ENCODE data around the gene DNAH2.

Gene DNAH2

GRCh38 chr17:7852262-7852670 lies 134.7 kb downstream of the DNAH2 start:
- peak overlapping the region; percentile 79 for H3K27ac Mint-ChIP-seq (ENCODE audit: low read depth)
- no peaks in the 10 kb centered on the region for H3K9me3 Mint-ChIP-seq
- ATAC-seq (replicated peaks; ENCODE audit: extremely low read depth, poor library complexity, severe bottlenecking), result no peak
- H3K36me3 Mint-ChIP-seq (ENCODE audit: insufficient read depth), result peaks cover 42% of the 10 kb centered on the region
- peak overlapping the region; percentile 71 for H3K4me3 Mint-ChIP-seq
- peaks cover 7% of the 10 kb centered on the region for H3K4me1 Mint-ChIP-seq
- H3K27me3 Mint-ChIP-seq, result no peaks in the 10 kb centered on the region
- DNase-seq (ENCODE audit: low spot score in 2 of 2), result peak in 1 of 2 donors; percentile 18

GRCh38 chr17:7852919-7853690 lies 135.6 kb downstream of the DNAH2 start:
- no peak for DNase-seq (ENCODE audit: low spot score in 2 of 2)
- Mint-ChIP-seq H3K4me3 (peak overlapping the region; percentile 38), H3K9me3 (no peaks in the 10 kb centered on the region), H3K4me1 (peaks cover 7% of the 10 kb centered on the region), H3K27ac (ENCODE audit: low read depth) (peak overlapping the region; percentile 22), H3K27me3 (no peaks in the 10 kb centered on the region), H3K36me3 (ENCODE audit: insufficient read depth) (peaks cover 40% of the 10 kb centered on the region)
- ATAC-seq (replicated peaks; ENCODE audit: extremely low read depth, poor library complexity, severe bottlenecking), result no peak

- ATAC-seq (replicated peaks; ENCODE audit: extremely low read depth, poor library complexity, severe bottlenecking) (no peak), DNase-seq (ENCODE audit: low spot score in 2 of 2) (no peak)
- Mint-ChIP-seq H3K9me3 (no peaks in the 10 kb centered on the region), H3K36me3 (ENCODE audit: insufficient read depth) (peaks cover 36% of the 10 kb centered on the region), H3K4me1 (peaks cover 7% of the 10 kb centered on the region), H3K27me3 (no peaks in the 10 kb centered on the region), H3K4me3 (peak overlapping the region; percentile 20), H3K27ac (ENCODE audit: low read depth) (peak overlapping the region; percentile 46)
These were observed 136.1 kb downstream of the DNAH2 start for GRCh38 chr17:7853691-7854038.

GRCh38 chr17:7854078-7854777 lies 136.7 kb downstream of the DNAH2 start:
- H3K9me3 Mint-ChIP-seq, result no peaks in the 10 kb centered on the region
- H3K27ac Mint-ChIP-seq (ENCODE audit: low read depth), result peak overlapping the region; percentile 46
- H3K36me3 Mint-ChIP-seq (ENCODE audit: insufficient read depth), result peaks cover 34% of the 10 kb centered on the region
- peaks cover 11% of the 10 kb centered on the region for H3K4me1 Mint-ChIP-seq
- H3K4me3 Mint-ChIP-seq, result peak overlapping the region; percentile 20
- DNase-seq (ENCODE audit: low spot score in 2 of 2) (no peak), ATAC-seq (replicated peaks; ENCODE audit: extremely low read depth, poor library complexity, severe bottlenecking) (no peak)
- H3K27me3 Mint-ChIP-seq, result no peaks in the 10 kb centered on the region

- no peaks in the 10 kb centered on the region for H3K9me3 Mint-ChIP-seq
- no peak for ATAC-seq (replicated peaks; ENCODE audit: extremely low read depth, poor library complexity, severe bottlenecking)
- H3K27ac Mint-ChIP-seq (ENCODE audit: low read depth), result peak within 1 kb of the TSS; percentile 46
- H3K4me3 Mint-ChIP-seq, result peak within 1 kb of the TSS; percentile 20
- no peaks in the 10 kb centered on the region for H3K27me3 Mint-ChIP-seq
- peaks cover 28% of the 10 kb centered on the region for H3K36me3 Mint-ChIP-seq (ENCODE audit: insufficient read depth)
- no peak for DNase-seq (ENCODE audit: low spot score in 2 of 2)
- H3K4me1 Mint-ChIP-seq, result peaks cover 12% of the 10 kb centered on the region
These were observed 137.5 kb downstream of the DNAH2 start, which contains the start of gene TMEM88 for GRCh38 chr17:7854851-7855659. TSS of gene TMEM88 (plus strand) at chr17:7855066. CDS start at chr17:7855075, 9 bp downstream.

GRCh38 chr17:7855660-7856010 lies 138.1 kb downstream of the DNAH2 start:
- Mint-ChIP-seq H3K36me3 (ENCODE audit: insufficient read depth) (peaks cover 26% of the 10 kb centered on the region), H3K27me3 (no peaks in the 10 kb centered on the region), H3K9me3 (no peaks in the 10 kb centered on the region), H3K27ac (ENCODE audit: low read depth) (no peak overlapping the region), H3K4me3 (no peak overlapping the region), H3K4me1 (peaks cover 12% of the 10 kb centered on the region)
- DNase-seq (ENCODE audit: low spot score in 2 of 2), result no peak
- no peak for ATAC-seq (replicated peaks; ENCODE audit: extremely low read depth, poor library complexity, severe bottlenecking)

GRCh38 chr17:7856011-7856810 lies 138.7 kb downstream of the DNAH2 start:
- Mint-ChIP-seq H3K27me3 (no peaks in the 10 kb centered on the region), H3K9me3 (no peaks in the 10 kb centered on the region), H3K4me1 (peaks cover 7% of the 10 kb centered on the region), H3K36me3 (ENCODE audit: insufficient read depth) (peaks cover 21% of the 10 kb centered on the region), H3K27ac (ENCODE audit: low read depth) (no peak overlapping the region), H3K4me3 (no peak overlapping the region)
- DNase-seq (ENCODE audit: low spot score in 2 of 2), result peak in 1 of 2 donors; percentile 25
- ATAC-seq (replicated peaks; ENCODE audit: extremely low read depth, poor library complexity, severe bottlenecking), result no peak

GRCh38 chr17:7856811-7857712 lies 139.5 kb downstream of the DNAH2 start, which contains the start of gene NAA38:
TSS of gene NAA38 (minus strand) at chr17:7857559. CDS start at chr17:7857463, 96 bp downstream.
- ATAC-seq (replicated peaks; ENCODE audit: extremely low read depth, poor library complexity, severe bottlenecking) (peak; percentile 90), DNase-seq (ENCODE audit: low spot score in 2 of 2) (peak; percentile 86 to 95)
- Mint-ChIP-seq H3K36me3 (ENCODE audit: insufficient read depth) (peaks cover 14% of the 10 kb centered on the region), H3K27me3 (no peaks in the 10 kb centered on the region), H3K27ac (ENCODE audit: low read depth) (no peak within 1 kb of the TSS), H3K4me3 (no peak within 1 kb of the TSS), H3K9me3 (no peaks in the 10 kb centered on the region), H3K4me1 (peaks cover 9% of the 10 kb centered on the region)

GRCh38 chr17:7857713-7858521 lies 140.4 kb downstream of the DNAH2 start, which contains the start of gene CYB5D1:
TSS of gene CYB5D1 (plus strand) at chr17:7858003. CDS start at chr17:7858135, 132 bp downstream.
- no peaks in the 10 kb centered on the region for H3K27me3 Mint-ChIP-seq
- H3K36me3 Mint-ChIP-seq (ENCODE audit: insufficient read depth), result peaks cover 8% of the 10 kb centered on the region
- DNase-seq (ENCODE audit: low spot score in 2 of 2) (peak; percentile 83 to 89), ATAC-seq (replicated peaks; ENCODE audit: extremely low read depth, poor library complexity, severe bottlenecking) (peak; percentile 61)
- H3K4me3 Mint-ChIP-seq, result no peak within 1 kb of the TSS
- peaks cover 9% of the 10 kb centered on the region for H3K4me1 Mint-ChIP-seq
- H3K9me3 Mint-ChIP-seq, result no peaks in the 10 kb centered on the region
- no peak within 1 kb of the TSS for H3K27ac Mint-ChIP-seq (ENCODE audit: low read depth)

GRCh38 chr17:7858522-7858810 lies 140.9 kb downstream of the DNAH2 start:
- no peak for DNase-seq (ENCODE audit: low spot score in 2 of 2)
- peaks cover 9% of the 10 kb centered on the region for H3K4me1 Mint-ChIP-seq
- no peaks in the 10 kb centered on the region for H3K9me3 Mint-ChIP-seq
- no peak overlapping the region for H3K4me3 Mint-ChIP-seq
- H3K27me3 Mint-ChIP-seq, result no peaks in the 10 kb centered on the region
- no peak for ATAC-seq (replicated peaks; ENCODE audit: extremely low read depth, poor library complexity, severe bottlenecking)
- peaks cover 7% of the 10 kb centered on the region for H3K36me3 Mint-ChIP-seq (ENCODE audit: insufficient read depth)
- no peak overlapping the region for H3K27ac Mint-ChIP-seq (ENCODE audit: low read depth)

GRCh38 chr17:7859028-7859427 lies 141.5 kb downstream of the DNAH2 start:
- Mint-ChIP-seq H3K9me3 (no peaks in the 10 kb centered on the region), H3K36me3 (ENCODE audit: insufficient read depth) (peaks cover 2% of the 10 kb centered on the region), H3K27me3 (no peaks in the 10 kb centered on the region), H3K4me1 (peaks cover 9% of the 10 kb centered on the region), H3K4me3 (no peak overlapping the region), H3K27ac (ENCODE audit: low read depth) (no peak overlapping the region)
- DNase-seq (ENCODE audit: low spot score in 2 of 2), result no peak
- no peak for ATAC-seq (replicated peaks; ENCODE audit: extremely low read depth, poor library complexity, severe bottlenecking)

All from central memory CD8-positive, alpha-beta T cell (primary cell).